Hepatocyte (in vitro differentiated cells): ENCODE measurements around the gene CLCN4. TPM values are rescaled to one million over a fixed set of nuclear protein-coding genes. Genes with fewer than 3 reads are reported as not detected.

Experiments used
- DNase-seq: peaks from one replicate; pipeline ENCODE4 v3.0.0-alpha.2; 2016; ENCODE audit warnings: low spot score
- H2AFZ ChIP-seq: fragments of 200-600 bp; sonication (generic); 2 replicates; pipeline ENCODE4 v1.6.0; 2016; ENCODE audit warnings: antibody characterized with exemption, mild to moderate bottlenecking
- H3K27ac ChIP-seq: fragments of 200-600 bp; sonication (generic); 2 replicates; pipeline ENCODE4 v1.5.1; 2016; ENCODE audit warnings: mild to moderate bottlenecking
- H3K27me3 ChIP-seq: fragments of 200-600 bp; sonication (generic); 2 replicates; pipeline ENCODE4 v1.6.1; 2016
- H3K36me3 ChIP-seq: fragments of 200-600 bp; sonication (generic); replicated peaks from 2 replicates; pipeline ENCODE4 v1.5.1; 2016; ENCODE audit warnings: low read depth; ENCODE audit not compliant: insufficient read depth
- H3K4me1 ChIP-seq: fragments of 200-600 bp; sonication (generic); 2 replicates; pipeline ENCODE4 v1.5.1; 2016; ENCODE audit warnings: mild to moderate bottlenecking, moderate library complexity; ENCODE audit not compliant: insufficient read depth
- H3K4me2 ChIP-seq: fragments of 200-600 bp; sonication (generic); 2 replicates; pipeline ENCODE4 v1.6.0; 2016
- H3K4me3 ChIP-seq: fragments of 200-600 bp; sonication (generic); 2 replicates; pipeline ENCODE4 v1.5.1; 2016; ENCODE audit warnings: mild to moderate bottlenecking
- H3K79me2 ChIP-seq: fragments of 200-600 bp; sonication (generic); 2 replicates; pipeline ENCODE4 v1.6.0; 2017; ENCODE audit warnings: mild to moderate bottlenecking
- H3K9me2 ChIP-seq: fragments of 200-600 bp; sonication (generic); replicated peaks from 2 replicates; pipeline ENCODE4 v1.6.0; 2017; ENCODE audit warnings: mild to moderate bottlenecking; ENCODE audit not compliant: insufficient read depth
- H3K9me3 ChIP-seq: fragments of 200-600 bp; sonication (generic); 2 replicates; pipeline ENCODE4 v1.5.1; 2016; ENCODE audit warnings: low read depth, mild to moderate bottlenecking
- H4K20me1 ChIP-seq: fragments of 200-600 bp; sonication (generic); 2 replicates; pipeline ENCODE4 v1.6.0; 2016; ENCODE audit warnings: mild to moderate bottlenecking; ENCODE audit not compliant: insufficient read depth, poor library complexity, severe bottlenecking
- CTCF ChIP-seq: fragments of 200-600 bp; sonication (generic); IDR thresholded peaks from 2 replicates; pipeline ENCODE4 v1.5.1; 2016; ENCODE audit warnings: antibody characterized with exemption, mild to moderate bottlenecking; ENCODE audit not compliant: poor library complexity
- EZH2 ChIP-seq: fragments of 200-600 bp; sonication (generic); IDR thresholded peaks from 2 replicates; pipeline ENCODE4 v1.6.1; 2016; ENCODE audit warnings: antibody characterized with exemption, mild to moderate bottlenecking, borderline replicate concordance
- EZH2phosphoT487 ChIP-seq: fragments of 200-600 bp; sonication (generic); IDR thresholded peaks from one replicate; pipeline ENCODE4 v1.6.1; 2018; ENCODE audit warnings: antibody characterized with exemption, mild to moderate bottlenecking, low read depth, moderate library complexity; ENCODE audit not compliant: unreplicated experiment, severe bottlenecking
- WGBS: methylation state at CpG from one replicate; pipeline ENCODE4 v1.1.6; 2016; ENCODE audit warnings: low lambda C conversion rate; ENCODE audit errors: missing lambda C conversion rate; 5-methylcytosine and 5-hydroxymethylcytosine counted together
- polyA plus RNA-seq: library from polyadenylated mRNA; unstranded; fragments of >200 nt; fragmentation: Nextera tagmentation; extraction: Ambion mirVana; gene quantifications from 2 replicates; pipeline ENCODE4 v1.2.1, GENCODE V29; 2016
- total RNA-seq: library from RNA; depleted of rRNA; stranded (reverse); fragments of >200 nt; gene quantifications from 2 replicates; pipeline ENCODE4 v1.2.3, GENCODE V29; 2014

Gene CLCN4
- total and polyA plus RNA-seq, 2 experiments from 2014 or later: 2.2 to 3.8 TPM

DNA sequence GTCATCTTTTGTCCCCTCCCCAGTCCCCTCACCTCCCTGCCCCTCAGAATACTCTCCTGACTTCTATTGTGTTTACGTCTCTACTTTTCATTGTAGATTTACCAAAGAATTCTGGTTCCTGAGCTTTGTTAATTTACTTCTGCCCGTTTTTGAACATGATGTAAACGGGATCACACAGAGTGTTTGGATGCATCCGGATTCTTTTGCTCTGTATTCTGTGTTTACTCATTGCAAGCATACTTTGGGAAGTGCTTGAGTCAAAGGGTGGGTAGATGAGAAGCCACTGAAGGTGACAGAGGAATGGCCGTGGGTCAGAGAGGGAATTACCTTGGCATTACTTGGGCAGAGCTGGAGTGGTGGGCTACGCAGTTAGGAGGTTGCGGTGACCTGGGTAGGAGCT lies 18.0 kb downstream of the CLCN4 start:
- no peaks in the 10 kb centered on the region for H4K20me1 ChIP-seq
- H3K9me2 ChIP-seq: no peaks in the 10 kb centered on the region
- H3K4me1 ChIP-seq: peaks cover 10% of the 10 kb centered on the region
- WGBS: 58% methylated on average over 7 of the region's 7 CpGs
- H3K4me2 ChIP-seq: peak overlapping the region; percentile 50
- no peaks in the 10 kb centered on the region for H3K36me3 ChIP-seq
- no peak overlapping the region for H2AFZ ChIP-seq
- H3K27me3 ChIP-seq: no peaks in the 10 kb centered on the region
- H3K27ac ChIP-seq: peak overlapping the region; percentile 47
- no peak overlapping the region for H3K4me3 ChIP-seq
- no peak for DNase-seq
- H3K9me3 ChIP-seq: no peaks in the 10 kb centered on the region
- no peaks in the 10 kb centered on the region for H3K79me2 ChIP-seq
- no peak for TF ChIP-seq CTCF
- no peak for TF ChIP-seq EZH2
- TF ChIP-seq EZH2phosphoT487: no peak

DNA sequence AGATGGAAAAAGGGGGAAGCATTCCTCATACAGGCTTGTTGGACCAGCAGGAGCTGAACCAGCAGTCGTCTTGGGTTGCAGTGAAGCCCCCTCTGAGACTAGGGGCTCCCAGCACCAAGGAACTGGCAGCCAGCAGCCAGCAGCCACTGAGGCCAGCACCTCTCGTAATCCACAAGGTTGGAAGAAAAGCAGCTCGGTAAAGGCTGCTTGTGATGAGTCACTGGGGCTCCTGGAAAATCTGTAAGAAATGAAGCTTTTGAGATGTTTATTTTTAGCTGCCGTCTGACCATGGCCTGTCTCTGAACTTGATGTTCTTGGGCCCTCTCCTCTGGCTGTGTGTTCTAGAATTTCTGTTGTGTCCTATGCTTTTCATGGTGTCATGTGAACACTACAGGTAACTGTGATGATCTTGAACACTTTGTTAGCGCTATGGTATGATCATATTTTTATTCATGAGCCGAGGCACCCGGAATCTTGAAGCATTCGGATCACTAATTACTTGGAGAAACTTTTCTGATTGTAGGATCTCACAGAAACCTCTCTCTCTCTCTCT lies 18.6 kb downstream of the CLCN4 start:
- no peak overlapping the region for H2AFZ ChIP-seq
- H3K4me3 ChIP-seq: no peak overlapping the region
- peak overlapping the region; percentile 47 for H3K27ac ChIP-seq
- DNase-seq: peak; percentile 41
- WGBS: 68% methylated on average over 8 of the region's 8 CpGs
- H3K36me3 ChIP-seq: no peaks in the 10 kb centered on the region
- TF ChIP-seq CTCF (no peak), EZH2 (no peak), EZH2phosphoT487 (no peak)
- H4K20me1 ChIP-seq: no peaks in the 10 kb centered on the region
- H3K4me1 ChIP-seq: peaks cover 10% of the 10 kb centered on the region
- H3K9me3 ChIP-seq: no peaks in the 10 kb centered on the region
- H3K9me2 ChIP-seq: no peaks in the 10 kb centered on the region
- no peaks in the 10 kb centered on the region for H3K79me2 ChIP-seq
- peak overlapping the region; percentile 50 for H3K4me2 ChIP-seq
- H3K27me3 ChIP-seq: no peaks in the 10 kb centered on the region

- DNase-seq: no peak
- 82% methylated on average over 16 of the region's 16 CpGs for WGBS
- Histone ChIP-seq H3K27me3 (no peaks in the 10 kb centered on the region), H3K4me1 (peaks cover 10% of the 10 kb centered on the region), H3K4me3 (no peak overlapping the region), H3K27ac (peak overlapping the region; percentile 47), H4K20me1 (no peaks in the 10 kb centered on the region), H3K9me3 (no peaks in the 10 kb centered on the region), H3K36me3 (no peaks in the 10 kb centered on the region), H3K79me2 (no peaks in the 10 kb centered on the region), H3K9me2 (no peaks in the 10 kb centered on the region), H3K4me2 (no peak overlapping the region), H2AFZ (no peak overlapping the region)
- no peak for TF ChIP-seq EZH2
- TF ChIP-seq CTCF: no peak
- TF ChIP-seq EZH2phosphoT487: no peak
These were observed 19.6 kb downstream of the CLCN4 start for GRCh38 chrX:10176121-10177003.
